GM12874 (cell line): ENCODE results near the gene GPC2.

Source experiments
- TF ChIP-seq, protein P1 (sequence below): IDR thresholded peaks from 2 replicates; pipeline ENCODE4 v1.5.1; 2011; ENCODE audit warnings: low read depth, mild to moderate bottlenecking, control low read depth, low read length, moderate library complexity; ENCODE audit not compliant: insufficient read depth

GPC2 gene

DNA sequence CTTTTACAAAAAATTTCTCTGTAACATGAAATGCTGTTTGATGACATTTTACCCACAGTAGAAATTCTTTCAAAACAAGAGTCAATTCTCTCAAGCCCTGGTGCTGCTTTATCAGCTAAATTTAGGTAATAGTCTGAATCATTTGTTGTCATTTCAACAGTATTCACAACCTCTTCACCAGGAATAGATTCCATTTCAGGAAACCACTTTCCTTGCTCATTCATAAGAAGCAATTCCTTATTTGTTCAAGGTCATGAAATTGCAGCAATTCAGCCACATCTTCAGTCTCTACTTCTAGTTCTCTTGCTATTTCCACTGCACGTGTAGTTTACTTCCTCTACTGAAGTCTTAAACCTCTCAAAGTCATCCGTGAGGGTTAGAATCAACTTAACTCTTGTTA is 14.6 kb upstream of the GPC2 start:
- TF ChIP-seq, protein P1, sequence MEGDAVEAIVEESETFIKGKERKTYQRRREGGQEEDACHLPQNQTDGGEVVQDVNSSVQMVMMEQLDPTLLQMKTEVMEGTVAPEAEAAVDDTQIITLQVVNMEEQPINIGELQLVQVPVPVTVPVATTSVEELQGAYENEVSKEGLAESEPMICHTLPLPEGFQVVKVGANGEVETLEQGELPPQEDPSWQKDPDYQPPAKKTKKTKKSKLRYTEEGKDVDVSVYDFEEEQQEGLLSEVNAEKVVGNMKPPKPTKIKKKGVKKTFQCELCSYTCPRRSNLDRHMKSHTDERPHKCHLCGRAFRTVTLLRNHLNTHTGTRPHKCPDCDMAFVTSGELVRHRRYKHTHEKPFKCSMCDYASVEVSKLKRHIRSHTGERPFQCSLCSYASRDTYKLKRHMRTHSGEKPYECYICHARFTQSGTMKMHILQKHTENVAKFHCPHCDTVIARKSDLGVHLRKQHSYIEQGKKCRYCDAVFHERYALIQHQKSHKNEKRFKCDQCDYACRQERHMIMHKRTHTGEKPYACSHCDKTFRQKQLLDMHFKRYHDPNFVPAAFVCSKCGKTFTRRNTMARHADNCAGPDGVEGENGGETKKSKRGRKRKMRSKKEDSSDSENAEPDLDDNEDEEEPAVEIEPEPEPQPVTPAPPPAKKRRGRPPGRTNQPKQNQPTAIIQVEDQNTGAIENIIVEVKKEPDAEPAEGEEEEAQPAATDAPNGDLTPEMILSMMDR: no peak

DNA sequence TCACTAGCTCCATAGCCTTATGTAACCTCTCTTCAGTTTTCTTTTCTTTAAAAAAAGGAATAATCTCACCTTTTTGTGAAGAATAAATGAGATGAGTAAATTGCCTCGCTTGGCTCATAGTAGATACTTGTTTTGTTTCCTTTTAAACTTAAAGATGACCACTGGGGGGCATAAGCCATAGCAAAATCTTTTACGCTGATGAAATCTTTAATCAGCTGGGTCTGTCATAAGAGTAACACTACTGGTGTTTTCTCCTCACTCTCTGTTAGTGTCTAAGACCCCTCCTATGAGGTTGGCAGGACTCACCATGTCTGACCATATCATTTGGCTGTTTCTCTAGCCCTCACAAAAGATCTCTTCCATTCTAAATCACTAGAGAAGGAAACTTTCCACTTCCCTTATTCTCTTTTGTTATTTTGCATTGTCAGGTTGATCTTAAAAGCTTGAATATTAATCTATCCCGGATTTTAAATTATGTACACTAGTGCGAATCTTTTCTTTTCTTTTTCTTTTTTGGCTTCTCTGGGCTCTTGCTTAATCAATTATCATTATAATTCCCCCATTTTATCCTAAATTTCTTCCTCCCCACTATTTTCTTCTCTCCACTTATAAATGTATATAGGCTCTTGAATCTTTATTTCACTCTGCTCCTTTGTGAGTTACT is 13.0 kb upstream of the GPC2 start:
- TF ChIP-seq, protein P1: peak; percentile 35; the same call in 1 of the 2 replicates

DNA sequence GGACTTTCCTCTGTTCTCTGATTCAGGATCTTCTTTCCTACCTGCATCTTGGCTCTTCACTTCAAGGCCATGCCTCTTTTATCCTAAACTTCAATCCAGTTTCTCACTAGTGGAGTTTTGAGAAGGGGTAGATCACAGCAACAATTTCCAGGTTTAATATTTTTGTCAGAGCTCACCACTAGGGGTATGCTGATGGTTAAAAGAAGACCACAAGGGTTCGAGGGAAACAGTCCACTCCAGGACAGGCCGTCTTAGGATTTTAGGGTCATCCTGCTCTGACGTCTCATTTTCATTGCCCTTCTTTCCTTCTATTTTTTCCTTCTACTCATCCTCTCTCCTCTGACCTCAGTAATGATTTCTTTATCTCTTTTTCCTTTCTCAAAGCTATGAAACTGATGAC is 11.9 kb upstream of the GPC2 start:
- TF ChIP-seq, protein P1: no peak

GRCh38 chr7:100185726-100186125 is 8.5 kb upstream of the GPC2 start:
- TF ChIP-seq, protein P1: no peak

GRCh38 chr7:100176096-100177044 is 811 bp downstream of the GPC2 start:
- TF ChIP-seq, protein P1: no peak

DNA sequence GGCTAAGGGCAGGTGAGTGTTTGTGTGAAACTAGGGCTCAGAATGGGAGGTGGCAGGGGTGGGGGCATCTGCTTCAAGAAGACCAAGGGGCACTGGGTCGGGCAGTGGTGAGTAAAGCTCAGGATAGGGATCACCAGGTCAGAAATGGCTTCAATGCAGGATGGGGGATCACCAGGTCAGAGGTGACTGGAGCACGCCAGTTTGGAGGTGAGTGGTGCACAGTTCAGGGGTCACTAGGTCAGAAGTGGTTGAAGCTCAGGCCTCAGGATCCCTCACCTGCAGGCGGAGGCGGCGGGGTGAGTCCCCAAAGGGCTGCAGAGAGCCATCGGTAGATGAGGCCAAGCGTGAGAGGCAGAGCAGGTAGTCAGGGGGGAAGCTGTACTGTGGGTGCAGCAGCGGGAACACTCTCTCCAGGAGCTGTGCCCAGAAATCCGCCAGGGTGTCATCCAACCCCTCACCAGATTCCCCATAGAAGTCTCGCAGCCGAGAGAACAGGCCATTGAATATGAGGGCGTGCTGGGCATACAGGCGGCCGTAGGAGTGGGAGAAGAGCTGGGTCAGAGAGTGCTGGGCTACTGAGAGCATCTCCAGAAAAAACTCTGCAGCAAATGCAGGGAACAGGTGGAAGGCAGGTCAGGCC is 1.8 kb downstream of the GPC2 start:
- TF ChIP-seq, protein P1: no peak

DNA sequence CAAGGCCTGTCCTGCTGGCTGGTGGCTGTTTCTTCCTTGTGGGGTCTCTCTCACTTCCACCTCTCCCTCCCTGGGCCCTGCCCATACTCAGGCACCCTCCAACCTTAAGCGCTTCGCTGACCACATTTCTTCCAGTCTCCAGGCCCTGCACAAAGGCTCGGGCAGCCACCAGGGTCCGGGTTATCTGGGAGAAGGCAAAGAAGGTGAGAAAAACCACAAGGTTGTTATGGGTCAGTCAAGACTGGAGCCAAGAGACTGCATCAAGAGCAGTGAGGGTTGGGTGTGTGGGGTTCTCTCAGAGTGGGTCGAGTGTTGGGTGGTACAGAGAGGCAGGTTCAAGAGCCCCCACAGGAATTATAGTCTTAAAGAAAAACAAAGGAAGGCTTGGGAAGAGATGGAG is 2.6 kb downstream of the GPC2 start:
- TF ChIP-seq, protein P1: no peak
